Breast epithelium (tissue), 4 donors: ENCODE results near the gene RNF14. TPM values are rescaled to one million over a fixed set of nuclear protein-coding genes. Genes with fewer than 3 reads are reported as not detected.

Experiments used
- DNase-seq, 2 donors: peaks; one replicate each; pipeline ENCODE4 v3.0.0-alpha.2; 2019; ENCODE audit warnings: low spot score in 2 of 2
- H3K27ac ChIP-seq, 2 donors: fragments of 200-600 bp; sonication (generic) in 1 of 2; one replicate each; pipeline ENCODE4 v1.5.1; 2016 to 2019; ENCODE audit warnings: mild to moderate bottlenecking in 1 of 2
- H3K27me3 ChIP-seq, 2 donors: fragments of 200-600 bp; sonication (generic) in 1 of 2; one replicate each; pipeline versions ENCODE4 v1.5.1 to v1.6.0; 2017 to 2019; ENCODE audit warnings: control low read depth in 1 of 2, mild to moderate bottlenecking in 1 of 2
- H3K36me3 ChIP-seq: fragments of 200-600 bp; one replicate; pipeline ENCODE4 v1.5.1; 2019
- H3K4me1 ChIP-seq, 2 donors: fragments of 200-600 bp; sonication (generic); one replicate each; pipeline ENCODE4 v1.5.1; 2016 to 2019; ENCODE audit warnings: control low read depth in 1 of 2
- H3K4me3 ChIP-seq, 3 donors: fragments of 200-600 bp; sonication (generic); 1 replicate in 2 of 3; 2 replicates in 1 of 3; pipeline ENCODE4 v1.5.1; 2016 to 2019; ENCODE audit warnings: mild to moderate bottlenecking in 3 of 3, moderate library complexity in 2 of 3
- H3K9me3 ChIP-seq, 2 donors: fragments of 200-600 bp; sonication (generic) in 1 of 2; one replicate each; pipeline ENCODE4 v1.5.1; 2016 to 2019; ENCODE audit warnings: control low read depth in 1 of 2
- CTCF ChIP-seq, 3 donors: fragments of 450-650 bp; IDR thresholded peaks; one replicate each; pipeline ENCODE4 v1.5.1; 2016 to 2017; ENCODE audit warnings: antibody characterized with exemption in 3 of 3, mild to moderate bottlenecking in 3 of 3, moderate library complexity in 3 of 3
- POLR2A ChIP-seq: fragments of 450-650 bp; IDR thresholded peaks from one replicate; pipeline ENCODE4 v1.6.1; 2016; ENCODE audit warnings: antibody characterized with exemption, mild to moderate bottlenecking, moderate library complexity
- POLR2AphosphoS5 ChIP-seq, 3 donors: sonication (generic); formaldehyde crosslinking; IDR thresholded peaks; one replicate each; pipeline ENCODE4 v1.6.1; 2017; ENCODE audit warnings: antibody characterized with exemption in 3 of 3
- intact Hi-C: fragments of 100-400 bp; cut with DNase I; formaldehyde crosslinking; loops from one replicate; pipeline ENCODE4 v1.15.1; 2023; ENCODE audit warnings: low total_unique reads
- total RNA-seq, 3 donors: library from RNA; depleted of rRNA; stranded (reverse); fragments of >200 nt; gene quantifications; one replicate each; pipeline ENCODE4 v1.1.0, GENCODE V29; 2016

RNF14 gene
- total RNA-seq, 3 donors from 2014 or later: 43.9 to 80.2 (median 60.6) TPM

GRCh38 chr5:141941779-141942178 lies 27.1 kb upstream of the RNF14 start:
- Histone ChIP-seq H3K9me3 (no peaks in the 10 kb centered on the region), H3K36me3 (peaks cover 6% of the 10 kb centered on the region), H3K27me3 (no peaks in the 10 kb centered on the region), H3K4me1 (no peaks in the 10 kb centered on the region), H3K4me3 (no peak overlapping the region), H3K27ac (peak overlapping the region; percentile 56 to 74)
- no peak for TF ChIP-seq POLR2AphosphoS5 (IDR thresholded peaks at IDR 0.05)
- TF ChIP-seq POLR2A: no peak
- no peak for TF ChIP-seq CTCF (IDR thresholded peaks at IDR 0.05)
- intact Hi-C loops: no loop called here
- DNase-seq: no peak

- no peaks in the 10 kb centered on the region for H3K4me1 ChIP-seq
- no peaks in the 10 kb centered on the region for H3K27me3 ChIP-seq
- peak overlapping the region in 1 of 2 donors; percentile 74 for H3K27ac ChIP-seq
- peaks cover 6% of the 10 kb centered on the region for H3K36me3 ChIP-seq
- TF ChIP-seq POLR2A (no peak), POLR2AphosphoS5 (IDR thresholded peaks at IDR 0.05) (no peak), CTCF (IDR thresholded peaks at IDR 0.05) (no peak)
- DNase-seq: no peak
- intact Hi-C loops: no loop called here
- no peaks in the 10 kb centered on the region for H3K9me3 ChIP-seq
- H3K4me3 ChIP-seq: no peak overlapping the region
Observed at GRCh38 chr5:141942185-141942857, 26.6 kb upstream of the RNF14 start.

DNA sequence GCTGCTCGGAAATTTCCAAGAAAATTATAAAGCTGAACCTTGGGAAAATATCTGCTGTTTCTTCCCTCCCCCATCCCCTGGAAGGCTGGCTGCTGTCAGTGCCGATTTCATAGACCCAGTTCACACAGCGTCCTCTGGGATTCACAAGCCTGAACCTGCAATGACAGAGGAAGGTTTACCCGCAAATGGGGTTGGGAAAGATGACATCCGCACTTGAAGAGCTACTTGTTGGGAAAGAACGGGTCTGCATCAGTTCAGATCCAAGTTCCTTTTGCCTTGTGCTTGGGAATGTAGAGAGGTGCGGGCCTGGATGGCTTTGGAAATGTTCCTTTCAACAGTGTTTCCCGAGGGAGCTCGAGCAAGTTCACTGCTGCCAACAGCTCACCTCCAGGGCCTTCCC lies 24.8 kb upstream of the RNF14 start:
- no peak for DNase-seq

DNA sequence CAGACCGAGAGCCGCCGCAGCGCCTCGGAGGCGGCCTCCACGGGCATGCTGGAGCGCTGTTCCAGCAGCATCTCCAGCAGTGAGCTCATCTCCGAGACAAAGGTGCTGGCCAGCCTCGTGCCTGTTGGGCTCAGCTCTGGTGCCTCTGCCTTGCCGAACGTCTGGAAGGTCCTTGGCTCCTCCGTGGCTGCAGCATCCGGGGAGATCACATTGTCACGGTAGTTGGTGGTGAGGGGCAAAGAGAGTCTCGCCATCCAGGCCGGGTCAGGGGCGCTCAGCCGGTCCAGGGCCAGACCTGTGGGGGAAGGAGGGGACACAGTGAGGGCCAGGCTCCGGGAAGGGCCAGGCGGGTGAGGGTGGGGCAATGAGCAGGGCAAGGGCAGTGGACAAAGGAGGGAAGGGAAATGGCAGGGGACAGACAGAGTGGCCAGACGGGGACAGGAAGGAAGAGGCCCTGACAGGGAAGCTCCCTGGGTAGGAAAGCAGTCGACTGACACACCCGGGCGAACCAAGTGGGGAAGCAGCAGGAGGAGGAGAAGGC lies 23.3 kb upstream of the RNF14 start:
- intact Hi-C loops: loop anchor here (1.0 kb wide), 1 partner anchor 43 kb away; no protein-coding TSS in a partner anchor
- DNase-seq: no peak
- H3K4me3 ChIP-seq: no peak overlapping the region
- no peaks in the 10 kb centered on the region for H3K27me3 ChIP-seq
- peak overlapping the region in 1 of 2 donors; percentile 12 for H3K27ac ChIP-seq
- H3K4me1 ChIP-seq: no peaks in the 10 kb centered on the region
- H3K36me3 ChIP-seq: no peaks in the 10 kb centered on the region
- no peak for TF ChIP-seq POLR2A
- H3K9me3 ChIP-seq: no peaks in the 10 kb centered on the region

More for the DNA sequence above, 24.8 kb upstream of the RNF14 start:
- no peaks in the 10 kb centered on the region for H3K27me3 ChIP-seq
- H3K4me3 ChIP-seq: no peak overlapping the region
- TF ChIP-seq POLR2A: no peak
- TF ChIP-seq POLR2AphosphoS5 (IDR thresholded peaks at IDR 0.05): no peak
- no peak for TF ChIP-seq CTCF (IDR thresholded peaks at IDR 0.05)
- no peaks in the 10 kb centered on the region for H3K36me3 ChIP-seq
- no peaks in the 10 kb centered on the region for H3K9me3 ChIP-seq
- H3K4me1 ChIP-seq: no peaks in the 10 kb centered on the region
- intact Hi-C loops: no loop called here
- H3K27ac ChIP-seq: peak overlapping the region in 1 of 2 donors; percentile 29

GRCh38 chr5:141947316-141947715 lies 21.6 kb upstream of the RNF14 start:
- H3K36me3 ChIP-seq: no peaks in the 10 kb centered on the region
- no peaks in the 10 kb centered on the region for H3K27me3 ChIP-seq
- H3K4me3 ChIP-seq: no peak overlapping the region
- H3K27ac ChIP-seq: no peak overlapping the region
- H3K9me3 ChIP-seq: no peaks in the 10 kb centered on the region
- H3K4me1 ChIP-seq: no peaks in the 10 kb centered on the region
- intact Hi-C loops: no loop called here
- TF ChIP-seq CTCF (IDR thresholded peaks at IDR 0.05): no peak
- no peak for TF ChIP-seq POLR2AphosphoS5 (IDR thresholded peaks at IDR 0.05)
- TF ChIP-seq POLR2A: no peak
- DNase-seq: no peak
